K562 (cell line): ENCODE results near the gene MED29. TPM values are rescaled to one million over a fixed set of nuclear protein-coding genes. Genes with fewer than 3 reads are reported as not detected.

Source experiments
- ADNP ChIP-seq: fragments of 200-800 bp; sonication (Bioruptor generic); IDR thresholded peaks from 2 replicates; pipeline ENCODE4 v1.6.1; 2016; ENCODE audit warnings: missing genetic modification characterization, missing compliant biosample characterization
- C11orf30 ChIP-seq: fragments of 450-650 bp; IDR thresholded peaks from 2 replicates; pipeline ENCODE4 v1.6.1; 2016; ENCODE audit warnings: low read depth, mild to moderate bottlenecking
- CTBP1 ChIP-seq: fragments of 450-650 bp; IDR thresholded peaks from 2 replicates; pipeline ENCODE4 v1.6.1; 2016; ENCODE audit warnings: borderline replicate concordance
- ETV1 ChIP-seq: fragments of 450-650 bp; conservative IDR thresholded peaks from 2 replicates; pipeline ENCODE4 v1.6.1; 2016; ENCODE audit warnings: missing genetic modification characterization, control low read depth, low read depth, missing compliant biosample characterization
- HSF4 ChIP-seq: fragments of 250-450 bp; sonication (Bioruptor Pico); IDR thresholded peaks from 2 replicates; pipeline ENCODE4 v2.1.2; 2022; ENCODE audit warnings: mild to moderate bottlenecking, moderate library complexity, borderline replicate concordance
- LARP7 ChIP-seq: fragments of 450-650 bp; IDR thresholded peaks from 2 replicates; pipeline ENCODE4 v1.6.1; 2016
- NR2C2 ChIP-seq, 2 experiments: fragments of 200-800 bp in 1 of 2; sonication (Bioruptor generic) in 1 of 2; sonication (generic) in 1 of 2; formaldehyde crosslinking in 1 of 2; IDR thresholded peaks; 2 replicates each; pipeline versions ENCODE4 v1.6.1 to v1.8.0; 2016 to 2022; ENCODE audit warnings: mild to moderate bottlenecking in 1 of 2, missing compliant biosample characterization in 1 of 2, missing genetic modification characterization in 1 of 2, missing genetic modification reagents in 1 of 2
- SAFB ChIP-seq: fragments of 200-400 bp; formaldehyde crosslinking; IDR thresholded peaks from 2 replicates; pipeline ENCODE4 v1.6.1; 2017; ENCODE audit warnings: low read depth, low read length, borderline replicate concordance
- ZNF184 ChIP-seq: sonication (generic); formaldehyde crosslinking; IDR thresholded peaks from 2 replicates; pipeline ENCODE4 v1.5.0; 2020; ENCODE audit warnings: missing genetic modification reagents
- polyA plus RNA-seq, 8 experiments: library from polyadenylated mRNA; depleted of rRNA in 4 of 8; stranded (reverse) in 5 of 8; unstranded in 3 of 8; fragments of >200 nt; fragmentation: Nextera tagmentation in 2 of 8; fragmentation: Illumina TruSeq in 1 of 8; extraction: Ambion mirVana in 2 of 8; extraction: Trizol in 1 of 8; gene quantifications; 2 replicates each; pipeline versions ENCODE4 v1.2.1 to v1.2.3, GENCODE V29; 2011 to 2014; ENCODE audit warnings: inconsistent platforms in 1 of 8, missing spikeins in 1 of 8
- total RNA-seq, 7 experiments: library from RNA; depleted of rRNA in 6 of 7; stranded (reverse); fragments of >200 nt in 6 of 7; fragmentation: Illumina TruSeq in 2 of 7; extraction: Trizol in 2 of 7; gene quantifications; 2 replicates each; pipeline versions ENCODE4 v1.2.1 to v1.2.3, GENCODE V29; 2011 to 2021; ENCODE audit warnings: low replicate concordance in 1 of 7
- TF ChIP-seq, protein P1 (sequence below): conservative IDR thresholded peaks from 2 replicates; pipeline ENCODE4 v1.6.1; 2011; ENCODE audit warnings: low read depth, mild to moderate bottlenecking, low read length; ENCODE audit not compliant: control insufficient read depth
- TF ChIP-seq, protein P2 (sequence below): fragments of 200-600 bp; sonication (generic); IDR thresholded peaks from one replicate; pipeline ENCODE4 v1.6.1; 2012; ENCODE audit warnings: mild to moderate bottlenecking, low read depth, low read length, inconsistent platforms
- TF ChIP-seq, protein P3 (sequence below): fragments of 200-800 bp; sonication (Bioruptor generic); IDR thresholded peaks from 2 replicates; pipeline ENCODE4 v1.6.1; 2017; ENCODE audit warnings: missing genetic modification characterization, missing compliant biosample characterization

Gene MED29
- total and polyA plus RNA-seq, 9 of the 15 experiments (the other 6 are each of a cell fraction or from before 2014, with no cell fraction given), result 1.8 to 22.6 (median 12.4) TPM

DNA sequence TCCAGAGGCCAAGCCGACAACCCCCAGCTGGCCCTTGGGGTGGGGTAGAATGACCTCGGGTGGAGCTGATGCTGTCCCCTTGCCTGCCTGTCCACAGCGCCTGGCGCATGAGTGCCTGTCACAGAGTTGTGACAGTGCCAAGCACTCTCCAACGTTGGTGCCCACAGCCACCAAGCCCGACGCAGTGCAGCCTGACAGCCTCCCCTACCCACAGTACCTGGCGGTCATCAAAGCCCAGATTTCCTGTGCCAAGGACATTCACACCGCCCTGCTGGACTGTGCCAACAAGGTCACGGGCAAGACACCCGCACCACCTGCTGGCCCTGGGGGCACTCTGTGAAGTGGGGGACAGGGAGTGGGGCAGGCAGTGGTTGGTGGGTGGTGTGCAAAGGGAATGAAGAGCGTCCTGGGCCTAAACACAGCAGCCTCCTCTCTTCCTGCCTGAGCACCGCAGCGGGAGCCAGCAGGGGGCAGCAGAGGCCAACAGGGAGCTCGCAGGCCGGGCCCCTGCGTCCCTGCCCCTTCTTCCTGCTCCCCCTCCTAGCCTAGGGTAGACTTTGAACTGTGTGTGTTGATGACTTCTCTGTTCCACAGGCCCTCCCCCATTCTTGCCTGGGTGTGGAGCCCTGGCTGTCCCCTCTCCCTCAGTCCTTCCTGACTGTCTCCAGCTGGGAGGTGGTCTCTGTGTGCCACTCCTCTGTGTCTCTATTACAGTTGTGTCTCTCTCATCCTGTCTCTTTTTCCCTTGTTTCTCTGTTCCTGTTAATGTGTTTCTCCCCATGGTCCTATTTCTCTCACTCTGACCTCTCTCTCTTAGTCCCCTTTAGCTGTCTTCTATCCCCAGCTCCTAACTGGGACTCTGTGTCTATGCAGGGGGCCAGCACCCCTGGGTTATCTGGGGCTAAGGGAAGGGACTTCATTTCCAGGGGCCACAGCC is 6.5 kb downstream of the MED29 start (continued):
- TF ChIP-seq, protein P1, sequence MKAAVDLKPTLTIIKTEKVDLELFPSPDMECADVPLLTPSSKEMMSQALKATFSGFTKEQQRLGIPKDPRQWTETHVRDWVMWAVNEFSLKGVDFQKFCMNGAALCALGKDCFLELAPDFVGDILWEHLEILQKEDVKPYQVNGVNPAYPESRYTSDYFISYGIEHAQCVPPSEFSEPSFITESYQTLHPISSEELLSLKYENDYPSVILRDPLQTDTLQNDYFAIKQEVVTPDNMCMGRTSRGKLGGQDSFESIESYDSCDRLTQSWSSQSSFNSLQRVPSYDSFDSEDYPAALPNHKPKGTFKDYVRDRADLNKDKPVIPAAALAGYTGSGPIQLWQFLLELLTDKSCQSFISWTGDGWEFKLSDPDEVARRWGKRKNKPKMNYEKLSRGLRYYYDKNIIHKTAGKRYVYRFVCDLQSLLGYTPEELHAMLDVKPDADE, result 0 out of 2 replicates have a peak, but pooled peaks have one; percentile 62
- TF ChIP-seq, protein P2, sequence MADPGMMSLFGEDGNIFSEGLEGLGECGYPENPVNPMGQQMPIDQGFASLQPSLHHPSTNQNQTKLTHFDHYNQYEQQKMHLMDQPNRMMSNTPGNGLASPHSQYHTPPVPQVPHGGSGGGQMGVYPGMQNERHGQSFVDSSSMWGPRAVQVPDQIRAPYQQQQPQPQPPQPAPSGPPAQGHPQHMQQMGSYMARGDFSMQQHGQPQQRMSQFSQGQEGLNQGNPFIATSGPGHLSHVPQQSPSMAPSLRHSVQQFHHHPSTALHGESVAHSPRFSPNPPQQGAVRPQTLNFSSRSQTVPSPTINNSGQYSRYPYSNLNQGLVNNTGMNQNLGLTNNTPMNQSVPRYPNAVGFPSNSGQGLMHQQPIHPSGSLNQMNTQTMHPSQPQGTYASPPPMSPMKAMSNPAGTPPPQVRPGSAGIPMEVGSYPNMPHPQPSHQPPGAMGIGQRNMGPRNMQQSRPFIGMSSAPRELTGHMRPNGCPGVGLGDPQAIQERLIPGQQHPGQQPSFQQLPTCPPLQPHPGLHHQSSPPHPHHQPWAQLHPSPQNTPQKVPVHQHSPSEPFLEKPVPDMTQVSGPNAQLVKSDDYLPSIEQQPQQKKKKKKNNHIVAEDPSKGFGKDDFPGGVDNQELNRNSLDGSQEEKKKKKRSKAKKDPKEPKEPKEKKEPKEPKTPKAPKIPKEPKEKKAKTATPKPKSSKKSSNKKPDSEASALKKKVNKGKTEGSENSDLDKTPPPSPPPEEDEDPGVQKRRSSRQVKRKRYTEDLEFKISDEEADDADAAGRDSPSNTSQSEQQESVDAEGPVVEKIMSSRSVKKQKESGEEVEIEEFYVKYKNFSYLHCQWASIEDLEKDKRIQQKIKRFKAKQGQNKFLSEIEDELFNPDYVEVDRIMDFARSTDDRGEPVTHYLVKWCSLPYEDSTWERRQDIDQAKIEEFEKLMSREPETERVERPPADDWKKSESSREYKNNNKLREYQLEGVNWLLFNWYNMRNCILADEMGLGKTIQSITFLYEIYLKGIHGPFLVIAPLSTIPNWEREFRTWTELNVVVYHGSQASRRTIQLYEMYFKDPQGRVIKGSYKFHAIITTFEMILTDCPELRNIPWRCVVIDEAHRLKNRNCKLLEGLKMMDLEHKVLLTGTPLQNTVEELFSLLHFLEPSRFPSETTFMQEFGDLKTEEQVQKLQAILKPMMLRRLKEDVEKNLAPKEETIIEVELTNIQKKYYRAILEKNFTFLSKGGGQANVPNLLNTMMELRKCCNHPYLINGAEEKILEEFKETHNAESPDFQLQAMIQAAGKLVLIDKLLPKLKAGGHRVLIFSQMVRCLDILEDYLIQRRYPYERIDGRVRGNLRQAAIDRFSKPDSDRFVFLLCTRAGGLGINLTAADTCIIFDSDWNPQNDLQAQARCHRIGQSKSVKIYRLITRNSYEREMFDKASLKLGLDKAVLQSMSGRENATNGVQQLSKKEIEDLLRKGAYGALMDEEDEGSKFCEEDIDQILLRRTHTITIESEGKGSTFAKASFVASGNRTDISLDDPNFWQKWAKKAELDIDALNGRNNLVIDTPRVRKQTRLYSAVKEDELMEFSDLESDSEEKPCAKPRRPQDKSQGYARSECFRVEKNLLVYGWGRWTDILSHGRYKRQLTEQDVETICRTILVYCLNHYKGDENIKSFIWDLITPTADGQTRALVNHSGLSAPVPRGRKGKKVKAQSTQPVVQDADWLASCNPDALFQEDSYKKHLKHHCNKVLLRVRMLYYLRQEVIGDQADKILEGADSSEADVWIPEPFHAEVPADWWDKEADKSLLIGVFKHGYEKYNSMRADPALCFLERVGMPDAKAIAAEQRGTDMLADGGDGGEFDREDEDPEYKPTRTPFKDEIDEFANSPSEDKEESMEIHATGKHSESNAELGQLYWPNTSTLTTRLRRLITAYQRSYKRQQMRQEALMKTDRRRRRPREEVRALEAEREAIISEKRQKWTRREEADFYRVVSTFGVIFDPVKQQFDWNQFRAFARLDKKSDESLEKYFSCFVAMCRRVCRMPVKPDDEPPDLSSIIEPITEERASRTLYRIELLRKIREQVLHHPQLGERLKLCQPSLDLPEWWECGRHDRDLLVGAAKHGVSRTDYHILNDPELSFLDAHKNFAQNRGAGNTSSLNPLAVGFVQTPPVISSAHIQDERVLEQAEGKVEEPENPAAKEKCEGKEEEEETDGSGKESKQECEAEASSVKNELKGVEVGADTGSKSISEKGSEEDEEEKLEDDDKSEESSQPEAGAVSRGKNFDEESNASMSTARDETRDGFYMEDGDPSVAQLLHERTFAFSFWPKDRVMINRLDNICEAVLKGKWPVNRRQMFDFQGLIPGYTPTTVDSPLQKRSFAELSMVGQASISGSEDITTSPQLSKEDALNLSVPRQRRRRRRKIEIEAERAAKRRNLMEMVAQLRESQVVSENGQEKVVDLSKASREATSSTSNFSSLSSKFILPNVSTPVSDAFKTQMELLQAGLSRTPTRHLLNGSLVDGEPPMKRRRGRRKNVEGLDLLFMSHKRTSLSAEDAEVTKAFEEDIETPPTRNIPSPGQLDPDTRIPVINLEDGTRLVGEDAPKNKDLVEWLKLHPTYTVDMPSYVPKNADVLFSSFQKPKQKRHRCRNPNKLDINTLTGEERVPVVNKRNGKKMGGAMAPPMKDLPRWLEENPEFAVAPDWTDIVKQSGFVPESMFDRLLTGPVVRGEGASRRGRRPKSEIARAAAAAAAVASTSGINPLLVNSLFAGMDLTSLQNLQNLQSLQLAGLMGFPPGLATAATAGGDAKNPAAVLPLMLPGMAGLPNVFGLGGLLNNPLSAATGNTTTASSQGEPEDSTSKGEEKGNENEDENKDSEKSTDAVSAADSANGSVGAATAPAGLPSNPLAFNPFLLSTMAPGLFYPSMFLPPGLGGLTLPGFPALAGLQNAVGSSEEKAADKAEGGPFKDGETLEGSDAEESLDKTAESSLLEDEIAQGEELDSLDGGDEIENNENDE, result no peak
- TF ChIP-seq ZNF184 (CRISPR knock-in tag) (no peak), C11orf30 (no peak), LARP7 (no peak), ETV1 (tag) (peak; percentile 74), HSF4 (CRISPR knock-in tag) (no peak), NR2C2 (CRISPR knock-in tag; IDR thresholded peaks at IDR 0.05) (0 out of 2 replicates have a peak, but pooled peaks have one; percentile 38), NR2C2 (tag; IDR thresholded peaks at IDR 0.05) (no peak), ADNP (tag) (no peak), SAFB (no peak), CTBP1 (peak; percentile 58)
- TF ChIP-seq, protein P3, sequence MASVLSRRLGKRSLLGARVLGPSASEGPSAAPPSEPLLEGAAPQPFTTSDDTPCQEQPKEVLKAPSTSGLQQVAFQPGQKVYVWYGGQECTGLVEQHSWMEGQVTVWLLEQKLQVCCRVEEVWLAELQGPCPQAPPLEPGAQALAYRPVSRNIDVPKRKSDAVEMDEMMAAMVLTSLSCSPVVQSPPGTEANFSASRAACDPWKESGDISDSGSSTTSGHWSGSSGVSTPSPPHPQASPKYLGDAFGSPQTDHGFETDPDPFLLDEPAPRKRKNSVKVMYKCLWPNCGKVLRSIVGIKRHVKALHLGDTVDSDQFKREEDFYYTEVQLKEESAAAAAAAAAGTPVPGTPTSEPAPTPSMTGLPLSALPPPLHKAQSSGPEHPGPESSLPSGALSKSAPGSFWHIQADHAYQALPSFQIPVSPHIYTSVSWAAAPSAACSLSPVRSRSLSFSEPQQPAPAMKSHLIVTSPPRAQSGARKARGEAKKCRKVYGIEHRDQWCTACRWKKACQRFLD (CRISPR knock-in tag), result no peak
